ENCODE results near the gene NALCN. TPM values are rescaled to one million over a fixed set of nuclear protein-coding genes. Genes with fewer than 3 reads are reported as not detected.

Gene NALCN
- total and polyA plus RNA-seq, 4 experiments from 2014 or later: not detected

GRCh38 chr13:101398191-101398590 is 18.1 kb downstream of the NALCN start:
- intact Hi-C loops (cut with micrococcal nuclease): no loop called here

GRCh38 chr13:101397742-101398141 is 18.6 kb downstream of the NALCN start:
- CTCF ChIA-PET (ENCODE audit: partially characterized antibody): no interaction called here
- intact Hi-C loops (cut with micrococcal nuclease): no loop called here
- peaks cover 0 to 2% (median 0%) of the 10 kb centered on the region in 8 donors for H3K9me3 Mint-ChIP-seq
- no peaks in the 10 kb centered on the region for H3K36me3 Mint-ChIP-seq
- H3K4me3 Mint-ChIP-seq: no peak overlapping the region
- no peak for DNase-seq
- peak overlapping the region in 1 of 7 donors; percentile 71 for H3K27ac Mint-ChIP-seq
- H3K27me3 Mint-ChIP-seq: no peaks in the 10 kb centered on the region
- Histone ChIP-seq H3K27me3 (ENCODE audit: insufficient read depth, low read length) (no peaks in the 10 kb centered on the region), H3K27ac (ENCODE audit: low read depth, low read length) (no peak overlapping the region), H3K36me3 (ENCODE audit: insufficient read depth, low read length) (no peaks in the 10 kb centered on the region), H3K4me1 (ENCODE audit: insufficient read depth, low read length) (no peaks in the 10 kb centered on the region), H3K4me3 (ENCODE audit: low read length in 2 of 2) (no peak overlapping the region), H3K9me3 (ENCODE audit: control insufficient read depth in 1 of 2, low read length in 2 of 2) (no peaks in the 10 kb centered on the region)
- POLR2A ChIA-PET (ENCODE audit: partially characterized antibody): no interaction called here
- no peaks in the 10 kb centered on the region for H3K4me1 Mint-ChIP-seq

More at GRCh38 chr13:101398191-101398590, 18.1 kb downstream of the NALCN start:
- peaks cover 0 to 2% (median 0%) of the 10 kb centered on the region in 8 donors for H3K9me3 Mint-ChIP-seq
- no peaks in the 10 kb centered on the region for H3K4me1 ChIP-seq (ENCODE audit: insufficient read depth, low read length)
- no peaks in the 10 kb centered on the region for H3K27me3 ChIP-seq (ENCODE audit: insufficient read depth, low read length)
- no peak overlapping the region for H3K27ac Mint-ChIP-seq
- DNase-seq: no peak
- no peaks in the 10 kb centered on the region for H3K9me3 ChIP-seq (ENCODE audit: control insufficient read depth in 1 of 2, low read length in 2 of 2)
- no peaks in the 10 kb centered on the region for H3K4me1 Mint-ChIP-seq
- H3K4me3 Mint-ChIP-seq: no peak overlapping the region
- H3K27ac ChIP-seq (ENCODE audit: low read depth, low read length): no peak overlapping the region
- H3K36me3 Mint-ChIP-seq: no peaks in the 10 kb centered on the region
- H3K4me3 ChIP-seq (ENCODE audit: low read length in 2 of 2): no peak overlapping the region
- no peaks in the 10 kb centered on the region for H3K36me3 ChIP-seq (ENCODE audit: insufficient read depth, low read length)
- POLR2A ChIA-PET (ENCODE audit: partially characterized antibody): no interaction called here
- H3K27me3 Mint-ChIP-seq: no peaks in the 10 kb centered on the region
- CTCF ChIA-PET (ENCODE audit: partially characterized antibody): no interaction called here

- DNase-seq: no peak
- peaks cover 0 to 2% (median 0%) of the 10 kb centered on the region in 8 donors for H3K9me3 Mint-ChIP-seq
- ChIA-PET POLR2A (ENCODE audit: partially characterized antibody) (no interaction called here), CTCF (ENCODE audit: partially characterized antibody) (no interaction called here)
- intact Hi-C loops (cut with micrococcal nuclease): no loop called here
- H3K4me1 Mint-ChIP-seq: peaks cover 0 to 5% (median 0%) of the 10 kb centered on the region in 4 donors
- peaks cover 0 to 2% of the 10 kb centered on the region in 2 donors for H3K27me3 Mint-ChIP-seq
- Histone ChIP-seq H3K9me3 (ENCODE audit: control insufficient read depth in 1 of 2, low read length in 2 of 2) (no peaks in the 10 kb centered on the region), H3K4me1 (ENCODE audit: insufficient read depth, low read length) (no peaks in the 10 kb centered on the region), H3K4me3 (ENCODE audit: low read length in 2 of 2) (no peak overlapping the region), H3K27me3 (ENCODE audit: insufficient read depth, low read length) (no peaks in the 10 kb centered on the region), H3K36me3 (ENCODE audit: insufficient read depth, low read length) (no peaks in the 10 kb centered on the region), H3K27ac (ENCODE audit: low read depth, low read length) (no peak overlapping the region)
- H3K4me3 Mint-ChIP-seq: no peak overlapping the region
- H3K27ac Mint-ChIP-seq: no peak overlapping the region
- no peaks in the 10 kb centered on the region for H3K36me3 Mint-ChIP-seq
These were observed 21.7 kb downstream of the NALCN start for GRCh38 chr13:101394605-101395004.

GRCh38 chr13:101393140-101393539 is 23.2 kb downstream of the NALCN start:
- intact Hi-C loops (cut with micrococcal nuclease): no loop called here
- Histone ChIP-seq H3K36me3 (ENCODE audit: insufficient read depth, low read length) (no peaks in the 10 kb centered on the region), H3K4me3 (ENCODE audit: low read length in 2 of 2) (no peak overlapping the region), H3K9me3 (ENCODE audit: control insufficient read depth in 1 of 2, low read length in 2 of 2) (no peaks in the 10 kb centered on the region), H3K4me1 (ENCODE audit: insufficient read depth, low read length) (no peaks in the 10 kb centered on the region), H3K27me3 (ENCODE audit: insufficient read depth, low read length) (no peaks in the 10 kb centered on the region), H3K27ac (ENCODE audit: low read depth, low read length) (no peak overlapping the region)
- Mint-ChIP-seq H3K36me3 (no peaks in the 10 kb centered on the region), H3K4me3 (no peak overlapping the region), H3K4me1 (peaks cover 0 to 5% (median 2%) of the 10 kb centered on the region in 4 donors), H3K27ac (no peak overlapping the region), H3K9me3 (peaks cover 0 to 3% (median 0%) of the 10 kb centered on the region in 8 donors), H3K27me3 (peaks cover 0 to 4% of the 10 kb centered on the region in 2 donors)
- POLR2A ChIA-PET (ENCODE audit: partially characterized antibody): no interaction called here
- no peak for DNase-seq
- CTCF ChIA-PET (ENCODE audit: partially characterized antibody): no interaction called here

GRCh38 chr13:101390461-101390860 is 25.8 kb downstream of the NALCN start:
- no peak overlapping the region for H3K4me3 ChIP-seq (ENCODE audit: low read length in 2 of 2)
- H3K27ac ChIP-seq (ENCODE audit: low read depth, low read length): no peak overlapping the region
- H3K4me3 Mint-ChIP-seq: no peak overlapping the region
- H3K9me3 ChIP-seq (ENCODE audit: control insufficient read depth in 1 of 2, low read length in 2 of 2): no peaks in the 10 kb centered on the region
- ChIA-PET CTCF (ENCODE audit: partially characterized antibody) (no interaction called here), POLR2A (ENCODE audit: partially characterized antibody) (no interaction called here)
- no peaks in the 10 kb centered on the region for H3K27me3 ChIP-seq (ENCODE audit: insufficient read depth, low read length)
- no peak for DNase-seq
- intact Hi-C loops (cut with micrococcal nuclease): no loop called here
- H3K4me1 Mint-ChIP-seq: peaks cover 0 to 5% (median 2%) of the 10 kb centered on the region in 4 donors
- H3K27me3 Mint-ChIP-seq: peaks cover 0 to 4% of the 10 kb centered on the region in 2 donors
- H3K27ac Mint-ChIP-seq: peak overlapping the region in 1 of 7 donors; percentile 70
- no peaks in the 10 kb centered on the region for H3K36me3 Mint-ChIP-seq
- no peaks in the 10 kb centered on the region for H3K36me3 ChIP-seq (ENCODE audit: insufficient read depth, low read length)
- H3K9me3 Mint-ChIP-seq: peaks cover 0 to 3% (median 0%) of the 10 kb centered on the region in 8 donors
- H3K4me1 ChIP-seq (ENCODE audit: insufficient read depth, low read length): no peaks in the 10 kb centered on the region

GRCh38 chr13:101384929-101385328 is 31.4 kb downstream of the NALCN start:
- Mint-ChIP-seq H3K9me3 (peaks cover 0 to 3% (median 0%) of the 10 kb centered on the region in 8 donors), H3K27ac (no peak overlapping the region), H3K4me1 (peaks cover 0 to 4% (median 0%) of the 10 kb centered on the region in 4 donors), H3K36me3 (no peaks in the 10 kb centered on the region), H3K27me3 (peaks cover 2% of the 10 kb centered on the region in 2 donors), H3K4me3 (no peak overlapping the region)
- Histone ChIP-seq H3K4me3 (ENCODE audit: low read length in 2 of 2) (no peak overlapping the region), H3K36me3 (ENCODE audit: insufficient read depth, low read length) (no peaks in the 10 kb centered on the region), H3K9me3 (ENCODE audit: control insufficient read depth in 1 of 2, low read length in 2 of 2) (no peaks in the 10 kb centered on the region), H3K4me1 (ENCODE audit: insufficient read depth, low read length) (no peaks in the 10 kb centered on the region), H3K27me3 (ENCODE audit: insufficient read depth, low read length) (no peaks in the 10 kb centered on the region), H3K27ac (ENCODE audit: low read depth, low read length) (no peak overlapping the region)
- no peak for DNase-seq
- intact Hi-C loops (cut with micrococcal nuclease): no loop called here
- ChIA-PET POLR2A (ENCODE audit: partially characterized antibody) (no interaction called here), CTCF (ENCODE audit: partially characterized antibody) (no interaction called here)

GRCh38 chr13:101383595-101383994 is 32.7 kb downstream of the NALCN start:
- H3K27me3 ChIP-seq (ENCODE audit: insufficient read depth, low read length): no peaks in the 10 kb centered on the region
- no peak overlapping the region for H3K4me3 ChIP-seq (ENCODE audit: low read length in 2 of 2)
- H3K9me3 ChIP-seq (ENCODE audit: control insufficient read depth in 1 of 2, low read length in 2 of 2): no peaks in the 10 kb centered on the region
- no peaks in the 10 kb centered on the region for H3K4me1 Mint-ChIP-seq
- no peak overlapping the region for H3K27ac ChIP-seq (ENCODE audit: low read depth, low read length)
- H3K4me1 ChIP-seq (ENCODE audit: insufficient read depth, low read length): no peaks in the 10 kb centered on the region
- CTCF ChIA-PET (ENCODE audit: partially characterized antibody): no interaction called here
- intact Hi-C loops (cut with micrococcal nuclease): no loop called here
- POLR2A ChIA-PET (ENCODE audit: partially characterized antibody): no interaction called here
- no peaks in the 10 kb centered on the region for H3K9me3 Mint-ChIP-seq
- no peak overlapping the region for H3K27ac Mint-ChIP-seq
- no peak for DNase-seq
- H3K36me3 ChIP-seq (ENCODE audit: insufficient read depth, low read length): no peaks in the 10 kb centered on the region
- no peak overlapping the region for H3K4me3 Mint-ChIP-seq
- no peaks in the 10 kb centered on the region for H3K36me3 Mint-ChIP-seq
- peaks cover 0 to 2% of the 10 kb centered on the region in 2 donors for H3K27me3 Mint-ChIP-seq

- no peak for DNase-seq
- POLR2A ChIA-PET (ENCODE audit: partially characterized antibody): no interaction called here
- H3K4me1 Mint-ChIP-seq: no peaks in the 10 kb centered on the region
- H3K27me3 ChIP-seq (ENCODE audit: insufficient read depth, low read length): no peaks in the 10 kb centered on the region
- H3K36me3 ChIP-seq (ENCODE audit: insufficient read depth, low read length): no peaks in the 10 kb centered on the region
- no peak overlapping the region for H3K27ac Mint-ChIP-seq
- no peak overlapping the region for H3K4me3 Mint-ChIP-seq
- peaks cover 0 to 2% of the 10 kb centered on the region in 2 donors for H3K27me3 Mint-ChIP-seq
- CTCF ChIA-PET (ENCODE audit: partially characterized antibody): no interaction called here
- intact Hi-C loops (cut with micrococcal nuclease): no loop called here
- no peaks in the 10 kb centered on the region for H3K4me1 ChIP-seq (ENCODE audit: insufficient read depth, low read length)
- no peak overlapping the region for H3K27ac ChIP-seq (ENCODE audit: low read depth, low read length)
- no peaks in the 10 kb centered on the region for H3K9me3 ChIP-seq (ENCODE audit: control insufficient read depth in 1 of 2, low read length in 2 of 2)
- no peaks in the 10 kb centered on the region for H3K9me3 Mint-ChIP-seq
- no peaks in the 10 kb centered on the region for H3K36me3 Mint-ChIP-seq
- no peak overlapping the region for H3K4me3 ChIP-seq (ENCODE audit: low read length in 2 of 2)
These were observed 33.6 kb downstream of the NALCN start for GRCh38 chr13:101382701-101383100.
